ENCODE data around the gene AKT1. TPM values are rescaled to one million over a fixed set of nuclear protein-coding genes. Genes with fewer than 3 reads are reported as not detected.

The AKT1 gene
- total RNA-seq, 1 donor from 2014 or later: 144 TPM

DNA sequence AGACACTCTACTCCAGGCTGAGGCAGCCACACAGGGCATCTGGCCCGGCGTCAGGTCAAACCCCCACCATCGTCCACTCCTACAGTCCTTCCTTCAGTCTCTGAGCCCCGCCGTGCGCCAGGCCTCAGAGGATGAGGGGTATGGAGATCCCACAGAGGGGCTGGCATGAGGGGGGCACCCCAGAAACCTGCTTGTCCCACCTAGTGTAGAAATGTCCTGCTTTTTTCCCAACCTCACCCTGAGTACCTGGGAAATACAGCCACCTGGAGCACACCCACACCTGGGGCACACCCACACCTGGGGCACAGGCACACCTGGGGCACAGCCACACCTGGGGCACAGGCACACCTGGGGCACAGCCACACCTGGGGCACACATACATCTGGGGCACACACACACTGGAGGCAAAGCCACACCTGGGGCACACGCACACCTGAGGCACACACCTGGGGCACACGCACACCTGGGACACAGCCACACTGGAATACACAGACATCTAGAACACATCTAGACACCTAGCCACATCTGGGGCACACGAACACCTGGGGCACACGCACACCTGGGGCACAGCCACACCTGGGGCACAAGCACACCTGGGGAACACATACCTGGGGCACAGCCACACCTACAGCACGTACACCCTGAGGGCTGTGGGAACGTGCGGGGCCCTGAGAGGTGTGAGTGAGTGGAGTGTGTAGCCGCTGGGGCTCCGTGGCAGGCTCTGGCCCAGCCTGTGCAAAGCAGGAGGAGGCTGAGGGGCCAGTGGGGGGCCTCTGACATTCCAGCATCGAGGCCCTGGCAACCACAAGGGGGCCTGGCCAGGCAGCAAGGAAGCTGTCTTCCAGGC lies 18.4 kb downstream of the AKT1 start:
- intact Hi-C loops (cut with micrococcal nuclease): no loop called here
- Histone ChIP-seq H3K27me3 (ENCODE audit: low read depth) (no peaks in the 10 kb centered on the region), H3K9me3 (replicated peaks) (no peaks in the 10 kb centered on the region), H3K36me3 (peaks cover 61% of the 10 kb centered on the region), H3K4me1 (no peaks in the 10 kb centered on the region), H3K27ac (replicated peaks) (no peak overlapping the region), H3K4me3 (no peak overlapping the region)
- TF ChIP-seq, protein P1, sequence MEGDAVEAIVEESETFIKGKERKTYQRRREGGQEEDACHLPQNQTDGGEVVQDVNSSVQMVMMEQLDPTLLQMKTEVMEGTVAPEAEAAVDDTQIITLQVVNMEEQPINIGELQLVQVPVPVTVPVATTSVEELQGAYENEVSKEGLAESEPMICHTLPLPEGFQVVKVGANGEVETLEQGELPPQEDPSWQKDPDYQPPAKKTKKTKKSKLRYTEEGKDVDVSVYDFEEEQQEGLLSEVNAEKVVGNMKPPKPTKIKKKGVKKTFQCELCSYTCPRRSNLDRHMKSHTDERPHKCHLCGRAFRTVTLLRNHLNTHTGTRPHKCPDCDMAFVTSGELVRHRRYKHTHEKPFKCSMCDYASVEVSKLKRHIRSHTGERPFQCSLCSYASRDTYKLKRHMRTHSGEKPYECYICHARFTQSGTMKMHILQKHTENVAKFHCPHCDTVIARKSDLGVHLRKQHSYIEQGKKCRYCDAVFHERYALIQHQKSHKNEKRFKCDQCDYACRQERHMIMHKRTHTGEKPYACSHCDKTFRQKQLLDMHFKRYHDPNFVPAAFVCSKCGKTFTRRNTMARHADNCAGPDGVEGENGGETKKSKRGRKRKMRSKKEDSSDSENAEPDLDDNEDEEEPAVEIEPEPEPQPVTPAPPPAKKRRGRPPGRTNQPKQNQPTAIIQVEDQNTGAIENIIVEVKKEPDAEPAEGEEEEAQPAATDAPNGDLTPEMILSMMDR (IDR thresholded peaks at IDR 0.05; ENCODE audit: borderline replicate concordance): no peak
- no peak for DNase-seq

DNA sequence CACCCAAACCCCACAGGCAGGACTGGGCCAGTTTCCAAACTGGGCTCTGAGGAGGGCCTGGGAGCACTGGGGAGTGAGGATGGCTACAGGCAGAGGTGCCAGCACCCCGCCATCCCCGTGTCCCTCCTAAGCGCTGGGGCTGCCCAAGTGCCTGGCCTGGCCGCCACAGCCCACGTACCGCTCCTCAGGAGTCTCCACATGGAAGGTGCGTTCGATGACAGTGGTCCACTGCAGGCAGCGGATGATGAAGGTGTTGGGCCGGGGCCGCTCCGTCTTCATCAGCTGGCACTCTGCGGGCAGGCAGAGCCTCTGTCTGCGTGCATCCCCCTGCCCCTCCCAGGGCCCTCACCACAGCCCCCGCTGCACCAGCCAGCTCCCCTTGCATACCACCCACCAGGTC lies 19.1 kb downstream of the AKT1 start:
- Histone ChIP-seq H3K27ac (replicated peaks) (no peak overlapping the region), H3K4me1 (no peaks in the 10 kb centered on the region), H3K36me3 (peaks cover 68% of the 10 kb centered on the region), H3K9me3 (replicated peaks) (no peaks in the 10 kb centered on the region), H3K27me3 (ENCODE audit: low read depth) (no peaks in the 10 kb centered on the region), H3K4me3 (no peak overlapping the region)
- no peak for DNase-seq
- intact Hi-C loops (cut with micrococcal nuclease): no loop called here
- TF ChIP-seq, protein P1 (IDR thresholded peaks at IDR 0.05; ENCODE audit: borderline replicate concordance): no peak

DNA sequence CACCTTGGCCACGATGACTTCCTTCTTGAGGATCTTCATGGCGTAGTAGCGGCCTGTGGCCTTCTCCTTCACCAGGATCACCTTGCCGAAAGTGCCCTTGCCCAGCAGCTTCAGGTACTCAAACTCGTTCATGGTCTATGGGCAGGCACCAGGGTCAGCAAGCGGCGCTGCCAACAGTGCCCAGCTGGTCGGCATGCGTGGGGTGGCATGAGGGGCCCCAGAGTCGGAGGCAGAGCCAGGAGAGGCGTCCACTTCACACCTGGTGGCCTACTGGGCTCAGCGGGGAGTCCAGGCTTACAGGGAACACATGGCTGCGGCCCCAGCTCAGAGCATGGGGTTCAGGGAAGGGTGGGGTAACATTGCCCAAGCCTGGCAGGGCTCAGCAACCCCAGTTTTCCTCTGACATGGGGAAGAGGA lies 20.5 kb downstream of the AKT1 start:
- peaks cover 74% of the 10 kb centered on the region for H3K36me3 ChIP-seq
- intact Hi-C loops (cut with micrococcal nuclease): no loop called here
- peaks cover 7% of the 10 kb centered on the region for H3K9me3 ChIP-seq (replicated peaks)
- H3K4me3 ChIP-seq: no peak overlapping the region
- TF ChIP-seq, protein P1 (IDR thresholded peaks at IDR 0.05; ENCODE audit: borderline replicate concordance): no peak
- H3K4me1 ChIP-seq: no peaks in the 10 kb centered on the region
- no peaks in the 10 kb centered on the region for H3K27me3 ChIP-seq (ENCODE audit: low read depth)
- no peak overlapping the region for H3K27ac ChIP-seq (replicated peaks)
- no peak for DNase-seq

DNA sequence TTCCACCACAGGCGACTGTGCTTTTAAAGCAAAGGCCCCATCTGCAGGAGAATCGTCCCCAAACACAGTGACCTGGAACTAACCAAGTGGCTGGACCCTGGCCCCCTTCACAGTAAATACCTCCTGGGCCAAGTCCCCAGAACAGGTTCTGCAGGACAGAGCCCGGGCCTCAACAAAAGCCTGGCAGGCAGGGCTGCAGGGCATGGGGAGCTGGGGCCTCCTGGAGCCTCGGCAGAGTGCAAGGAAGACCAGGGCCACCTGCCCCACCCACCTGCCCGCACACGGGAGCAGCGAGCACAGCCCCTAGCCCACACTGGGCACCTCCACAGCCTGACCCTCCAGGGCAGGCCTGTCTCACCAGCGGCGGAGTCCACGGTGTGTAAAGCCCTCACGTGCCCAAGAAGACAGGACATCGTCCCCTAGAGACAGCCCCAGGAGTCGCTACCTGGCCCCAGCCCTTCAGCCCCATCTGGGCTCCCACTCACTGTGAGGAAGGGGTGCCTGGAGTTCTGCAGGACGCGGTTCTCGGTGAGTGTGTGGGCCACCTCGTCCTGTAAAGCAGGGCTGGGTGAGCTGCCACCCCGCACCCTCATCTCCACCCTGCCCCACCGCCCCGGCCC lies 21.0 kb downstream of the AKT1 start:
- TF ChIP-seq, protein P1 (IDR thresholded peaks at IDR 0.05; ENCODE audit: borderline replicate concordance): no peak
- Histone ChIP-seq H3K27ac (replicated peaks) (no peak overlapping the region), H3K4me3 (no peak overlapping the region), H3K27me3 (ENCODE audit: low read depth) (no peaks in the 10 kb centered on the region), H3K4me1 (no peaks in the 10 kb centered on the region), H3K9me3 (replicated peaks) (peaks cover 7% of the 10 kb centered on the region), H3K36me3 (peaks cover 75% of the 10 kb centered on the region)
- DNase-seq: no peak
- intact Hi-C loops (cut with micrococcal nuclease): no loop called here

DNA sequence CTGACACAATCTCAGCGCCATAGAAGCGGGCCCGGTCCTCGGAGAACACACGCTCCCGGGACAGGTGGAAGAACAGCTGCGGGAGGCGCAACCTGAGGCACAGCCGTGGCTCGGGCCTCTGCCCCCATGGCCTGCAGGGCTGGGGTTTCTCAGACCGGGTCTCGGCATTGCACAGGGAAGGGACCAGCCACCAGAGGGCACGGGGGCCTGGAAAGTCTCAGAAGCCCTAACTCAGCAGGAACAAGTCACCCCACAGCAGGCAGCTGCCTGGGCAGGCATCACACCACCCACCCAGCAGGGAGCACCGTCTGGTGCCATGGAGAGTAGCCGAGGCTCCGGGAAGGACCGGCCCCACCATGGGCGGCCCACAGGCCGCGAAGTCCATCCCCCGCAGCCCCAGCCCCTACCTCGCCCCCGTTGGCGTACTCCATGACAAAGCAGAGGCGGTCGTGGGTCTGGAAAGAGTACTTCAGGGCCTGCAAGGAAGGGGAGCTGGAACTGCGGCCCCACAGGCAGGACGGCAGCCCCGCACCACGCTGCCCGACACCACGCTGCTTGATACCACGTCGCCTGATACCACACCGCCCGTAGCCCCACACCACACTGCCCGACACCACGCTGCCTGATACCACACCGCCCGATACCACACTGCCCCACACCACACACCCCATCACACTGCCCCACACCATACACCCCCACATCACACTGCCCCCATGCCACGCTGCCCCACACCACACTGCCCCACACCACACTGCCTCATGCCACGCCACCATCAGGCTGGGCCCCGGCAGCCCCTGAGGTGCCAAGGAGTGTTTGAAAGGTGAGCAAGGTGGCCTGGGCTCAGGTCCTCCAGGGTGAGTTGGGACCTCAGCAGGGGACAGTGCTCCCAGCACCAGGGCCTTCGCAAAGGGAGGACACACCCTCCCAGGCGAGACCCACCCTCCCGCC lies 21.8 kb downstream of the AKT1 start:
- TF ChIP-seq, protein P1 (IDR thresholded peaks at IDR 0.05; ENCODE audit: borderline replicate concordance): no peak
- Histone ChIP-seq H3K36me3 (peaks cover 67% of the 10 kb centered on the region), H3K9me3 (replicated peaks) (peaks cover 7% of the 10 kb centered on the region), H3K27me3 (ENCODE audit: low read depth) (no peaks in the 10 kb centered on the region), H3K4me3 (no peak overlapping the region), H3K4me1 (peaks cover 6% of the 10 kb centered on the region), H3K27ac (replicated peaks) (no peak overlapping the region)
- no peak for DNase-seq
- intact Hi-C loops (cut with micrococcal nuclease): no loop called here

Measured in left ventricle myocardium inferior (tissue), 1 donor.